GM23338 (cell line): ENCODE results near the gene RNLS.

Experiments
- CTCF ChIP-seq, 2 experiments: fragments of 200-600 bp in 1 of 2; sonication (generic) in 1 of 2; conservative IDR thresholded peaks; 2 replicates each; pipeline versions ENCODE4 v1.5.1 to v1.6.1; 2016 to 2017; ENCODE audit warnings: antibody characterized with exemption in 2 of 2, low read depth in 2 of 2, mild to moderate bottlenecking in 2 of 2, moderate library complexity in 1 of 2
- EZH2 ChIP-seq: fragments of 200-600 bp; sonication (generic); IDR thresholded peaks from one replicate; pipeline ENCODE4 v1.8.0; 2017; ENCODE audit warnings: antibody characterized with exemption, mild to moderate bottlenecking, low read depth; ENCODE audit not compliant: unreplicated experiment

- TF ChIP-seq CTCF (conservative IDR thresholded peaks at IDR 0.05; ENCODE audit: low read depth in 2 of 2) (no peak), EZH2 (no peak)
Observed at GRCh38 chr10:88417387-88418030, 165.6 kb downstream of the RNLS start.
